ENCODE measurements around the gene CACNG7.
"Not testable (repeated sequence)": the region's sequence is repeated elsewhere in the genome, so short reads cannot be mapped to it uniquely, and the experiment has no call there.

The CACNG7 gene

GRCh38 chr19:53905787-53906186, 3.3 kb upstream of the CACNG7 start:
- no peak for DNase-seq (ENCODE audit: low read depth in 4 of 4, low spot score in 1 of 4)

GRCh38 chr19:53906211-53907192, 2.6 kb upstream of the CACNG7 start:
- peak; percentile 34 to 62 (median 52) for DNase-seq (ENCODE audit: low read depth in 4 of 4, low spot score in 1 of 4)

- DNase-seq (ENCODE audit: low read depth in 4 of 4, low spot score in 1 of 4): no peak
Observed at GRCh38 chr19:53907193-53907581, 1.9 kb upstream of the CACNG7 start.

- no peak for DNase-seq (ENCODE audit: low read depth in 4 of 4, low spot score in 1 of 4)
Observed at GRCh38 chr19:53907690-53908089, 1.4 kb upstream of the CACNG7 start.

- peak; percentile 6 to 48 (median 30) for DNase-seq (ENCODE audit: low read depth in 4 of 4, low spot score in 1 of 4)
Observed at GRCh38 chr19:53908106-53908934, 758 bp upstream of the CACNG7 start.

- no peak for DNase-seq (ENCODE audit: low read depth in 4 of 4, low spot score in 1 of 4)
Observed at GRCh38 chr19:53909471-53910169, 542 bp downstream of the CACNG7 start.

- DNase-seq (ENCODE audit: low read depth in 4 of 4, low spot score in 1 of 4): no peak
Observed at GRCh38 chr19:53910170-53910518, 1.1 kb downstream of the CACNG7 start.

GRCh38 chr19:53912653-53913052, 3.6 kb downstream of the CACNG7 start:
- no peak for DNase-seq (ENCODE audit: low read depth in 4 of 4, low spot score in 1 of 4)

GRCh38 chr19:53915000-53915399, 5.9 kb downstream of the CACNG7 start:
- no peak for DNase-seq (ENCODE audit: low read depth in 4 of 4, low spot score in 1 of 4)

GRCh38 chr19:53916004-53916403, 6.9 kb downstream of the CACNG7 start:
- DNase-seq (ENCODE audit: low read depth in 4 of 4, low spot score in 1 of 4): no peak

- DNase-seq (ENCODE audit: low read depth in 4 of 4, low spot score in 1 of 4): no peak
Observed at GRCh38 chr19:53917356-53917755, 8.3 kb downstream of the CACNG7 start.

- no peak for DNase-seq (ENCODE audit: low read depth in 4 of 4, low spot score in 1 of 4)
Observed at GRCh38 chr19:53927739-53928138, 18.7 kb downstream of the CACNG7 start.

GRCh38 chr19:53936029-53936428, 27.0 kb downstream of the CACNG7 start:
- no peak for DNase-seq (ENCODE audit: low read depth in 4 of 4, low spot score in 1 of 4)

GRCh38 chr19:53942001-53942786, 33.1 kb downstream of the CACNG7 start:
- DNase-seq (ENCODE audit: low read depth in 4 of 4, low spot score in 1 of 4): no peak

GRCh38 chr19:53944416-53944815, 35.3 kb downstream of the CACNG7 start:
- no peak for DNase-seq (ENCODE audit: low read depth in 4 of 4, low spot score in 1 of 4)

- DNase-seq (ENCODE audit: low read depth in 4 of 4, low spot score in 1 of 4): no peak
Observed at GRCh38 chr19:53944933-53945332, 35.9 kb downstream of the CACNG7 start.

- no peak for DNase-seq (ENCODE audit: low read depth in 4 of 4, low spot score in 1 of 4)
Observed at GRCh38 chr19:53945441-53945840, 36.4 kb downstream of the CACNG7 start.

- DNase-seq (ENCODE audit: low read depth in 4 of 4, low spot score in 1 of 4): no peak
Observed at GRCh38 chr19:53945998-53946397, 36.9 kb downstream of the CACNG7 start.

GRCh38 chr19:53947624-53948023, 38.5 kb downstream of the CACNG7 start:
- no peak for DNase-seq (ENCODE audit: low read depth in 4 of 4, low spot score in 1 of 4)

GRCh38 chr19:53948611-53949010, 39.5 kb downstream of the CACNG7 start:
- DNase-seq (ENCODE audit: low read depth in 4 of 4, low spot score in 1 of 4): not testable (repeated sequence)

- DNase-seq (ENCODE audit: low read depth in 4 of 4, low spot score in 1 of 4): no peak
Observed at GRCh38 chr19:53951436-53951835, 42.4 kb downstream of the CACNG7 start.

Measured in stimulated activated CD4-positive, alpha-beta T cell treated with anti-CD3 and anti-CD28 coated beads, Interleukin-1b, Interleukin-23, amount 100 ng/mL, for 24 hours (primary cell).